Stimulated activated CD8-positive, alpha-beta memory T cell treated with anti-CD3 and anti-CD28 coated beads, Interleukin-15, amount 100 ng/mL, for 1 hour (primary cell): ENCODE measurements around the gene MSH5.
A peak's percentile ranks its signal among the peaks of the same experiment; 100 is the strongest.

Source experiments
- DNase-seq: peaks from one replicate; pipeline ENCODE4 v3.0.0-alpha.2; 2020; ENCODE audit warnings: low read depth

Gene MSH5

GRCh38 chr6:31729979-31730630 is 9.7 kb upstream of the MSH5 start:
- no peak for DNase-seq

DNA sequence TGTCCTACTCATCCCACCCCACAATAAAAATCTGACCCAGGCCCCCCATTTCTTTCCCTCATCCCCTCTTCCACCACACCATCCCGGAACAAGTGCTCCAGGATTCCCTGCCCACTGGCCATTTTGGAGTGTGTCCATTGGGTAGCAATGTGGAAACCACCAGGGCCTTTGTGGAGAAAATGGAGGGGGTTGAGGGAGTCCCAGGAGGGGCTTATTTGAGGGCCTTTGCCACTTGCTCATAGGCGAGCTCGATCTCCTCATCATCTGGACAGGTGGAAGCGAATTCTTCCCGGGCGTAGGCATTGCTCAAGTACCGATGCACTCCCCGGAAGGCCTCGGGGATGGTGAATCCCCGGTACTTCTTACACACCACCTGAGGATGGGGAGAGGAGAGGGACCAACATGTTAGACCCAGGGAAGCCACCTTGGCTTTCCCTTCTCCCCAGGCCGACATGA is 9.1 kb upstream of the MSH5 start:
- no peak for DNase-seq

DNA sequence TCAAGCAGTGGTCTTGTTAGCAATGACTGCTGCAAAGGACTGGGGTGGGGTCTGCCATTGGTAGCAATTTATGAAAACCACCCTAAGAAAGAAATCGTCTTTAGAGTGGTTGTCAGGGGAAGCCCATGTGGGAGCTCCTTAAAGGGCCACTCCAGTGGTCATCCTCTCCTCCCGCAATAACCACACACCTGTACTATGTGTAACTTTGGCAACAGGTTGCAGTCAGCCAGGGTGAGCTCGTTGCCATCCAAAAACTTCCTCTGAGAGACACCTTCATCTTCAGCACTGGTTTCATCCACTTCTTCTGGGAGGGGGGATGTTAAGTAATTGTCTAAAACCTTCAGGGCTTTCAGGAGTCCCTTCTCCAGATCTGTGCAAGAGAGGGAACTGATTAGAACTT is 7.8 kb upstream of the MSH5 start:
- DNase-seq: no peak

GRCh38 chr6:31733734-31734133 is 6.1 kb upstream of the MSH5 start:
- DNase-seq: no peak

DNA sequence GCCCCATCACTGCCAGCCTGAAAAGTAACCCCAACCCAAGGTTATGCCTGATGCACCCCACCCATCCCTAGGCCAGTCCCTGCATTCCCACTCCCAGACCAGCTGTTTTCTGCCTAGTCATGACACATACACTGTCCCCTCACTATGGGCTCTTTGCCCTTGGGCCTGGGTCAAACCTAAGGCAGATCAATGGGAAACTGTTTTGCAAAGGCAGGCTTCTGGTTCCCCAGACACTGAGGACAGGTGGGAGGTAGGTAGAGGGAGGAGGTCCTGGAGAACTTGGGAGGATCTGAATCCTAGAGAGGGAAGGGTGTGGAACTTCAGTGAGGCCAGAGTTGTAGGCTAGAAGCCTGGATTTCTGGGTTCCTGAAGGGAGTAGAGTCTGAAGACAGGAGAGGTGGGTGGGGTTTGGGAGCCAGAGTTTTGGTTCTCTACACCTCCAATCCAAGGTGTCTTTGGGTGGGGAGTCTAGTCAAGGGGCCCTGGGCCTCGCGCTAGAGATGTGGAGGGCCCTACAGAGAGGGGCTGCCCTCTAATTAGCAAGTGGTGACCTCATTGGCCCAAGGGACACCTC is 5.5 kb upstream of the MSH5 start:
- no peak for DNase-seq

- DNase-seq: no peak
Measured at GRCh38 chr6:31734821-31735406, 4.9 kb upstream of the MSH5 start.

GRCh38 chr6:31736021-31736767 is 3.6 kb upstream of the MSH5 start, which contains the start of gene CLIC1:
CLIC1 (minus strand) TSS chr6:31736530; CDS start chr6:31736300, 230 bp downstream.
- peak; percentile 54 for DNase-seq

- no peak for DNase-seq
Measured at GRCh38 chr6:31736768-31737314, 3.0 kb upstream of the MSH5 start.

DNA sequence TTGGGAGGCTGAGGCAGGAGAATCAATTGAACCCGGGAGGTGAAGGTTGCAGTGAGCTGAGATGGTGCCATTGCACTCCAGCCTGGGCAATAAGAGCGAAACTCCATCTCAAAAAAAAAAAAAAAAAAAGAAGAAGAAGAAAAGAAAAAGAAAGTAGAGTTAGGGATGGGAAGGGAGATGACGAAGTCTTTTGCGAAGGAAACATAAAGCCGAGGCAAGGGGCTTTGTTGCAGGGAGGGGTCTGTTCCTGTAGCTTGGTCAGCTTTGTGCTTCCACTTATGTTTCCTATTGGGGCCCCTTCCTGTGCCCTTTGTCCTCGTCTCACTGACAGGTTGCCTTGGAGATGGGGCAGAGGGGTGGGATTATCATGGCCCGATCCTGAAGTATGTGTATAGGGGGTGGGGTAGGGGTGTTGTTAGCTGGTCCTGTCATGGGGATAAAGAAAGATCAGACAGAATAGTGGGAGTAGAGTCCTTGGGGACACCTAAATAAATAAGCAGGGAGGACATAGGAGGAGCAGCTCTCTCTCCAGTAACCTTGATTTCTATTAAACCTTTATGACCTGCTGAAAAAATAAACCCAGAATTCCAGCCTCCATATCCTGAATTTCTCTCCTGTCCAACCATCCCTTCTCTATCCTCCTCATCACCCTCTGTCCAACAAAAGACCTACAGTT is 2.4 kb upstream of the MSH5 start:
- DNase-seq: no peak

DNA sequence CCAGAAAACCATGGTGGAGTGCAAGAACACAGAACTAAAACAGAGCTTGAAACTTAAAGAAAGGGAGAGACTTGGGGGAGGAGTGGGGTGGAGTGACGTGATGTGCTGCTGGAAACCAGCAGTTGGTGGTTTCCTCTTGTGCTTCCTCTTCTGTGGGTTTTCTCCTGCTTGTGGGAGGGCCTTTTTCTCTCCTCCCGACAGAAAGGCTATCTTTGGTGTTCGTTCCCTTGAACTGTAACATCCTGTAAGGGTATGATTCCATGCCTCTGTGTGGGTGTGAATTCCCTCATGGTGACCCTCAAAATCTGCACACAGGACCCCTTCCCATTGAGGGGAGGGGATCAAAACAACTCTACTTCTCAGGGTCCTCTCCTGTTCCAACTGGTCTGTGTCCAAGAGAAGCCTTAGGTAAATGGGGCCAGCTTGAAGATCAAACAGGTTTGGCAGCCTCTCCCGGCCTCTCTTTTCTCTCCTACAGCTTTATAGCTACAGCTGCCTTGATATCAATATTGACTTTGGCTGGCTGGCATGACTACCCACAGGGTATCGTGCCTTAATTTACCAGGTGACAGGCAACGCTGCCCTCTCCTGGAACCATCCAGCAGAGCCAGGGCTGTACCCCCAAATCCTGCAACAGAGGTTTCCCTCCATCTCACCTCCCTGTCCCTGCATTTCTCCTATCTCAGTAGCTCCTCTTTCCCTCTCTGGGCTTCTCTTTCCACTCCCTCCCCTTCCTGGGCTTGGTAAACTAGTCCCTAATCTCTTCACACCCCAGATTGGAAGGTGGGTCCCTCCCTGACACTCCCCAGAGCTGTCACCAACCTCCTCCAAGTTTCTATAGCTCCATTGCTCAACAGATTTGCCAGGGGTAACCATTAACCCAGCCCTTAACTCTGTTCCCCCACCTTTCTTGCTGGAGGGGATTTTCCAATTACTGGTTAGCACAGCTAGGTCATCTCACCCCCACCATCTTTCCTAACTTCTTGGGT is 1.5 kb upstream of the MSH5 start:
- DNase-seq: no peak

GRCh38 chr6:31740397-31741223 is 805 bp downstream of the MSH5 start:
- no peak for DNase-seq

DNA sequence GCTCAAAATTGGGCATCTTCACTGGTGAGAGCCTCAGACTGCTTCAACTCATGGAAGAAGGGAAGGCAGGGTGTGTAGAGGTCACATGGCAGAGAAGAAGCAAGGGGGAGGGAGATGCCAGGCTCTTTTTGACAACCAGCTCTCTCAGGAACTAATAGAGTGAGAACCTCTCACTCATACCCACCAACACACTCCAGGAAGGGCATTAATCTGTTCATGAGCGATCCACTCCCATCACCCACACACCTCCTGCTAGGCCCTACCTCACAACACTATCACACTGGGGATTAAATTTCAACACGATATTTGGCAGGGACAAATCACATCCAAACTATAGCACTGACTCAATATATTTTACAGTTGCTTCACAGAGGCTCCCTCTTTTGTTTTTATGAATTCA is 2.0 kb downstream of the MSH5 start:
- no peak for DNase-seq

DNA sequence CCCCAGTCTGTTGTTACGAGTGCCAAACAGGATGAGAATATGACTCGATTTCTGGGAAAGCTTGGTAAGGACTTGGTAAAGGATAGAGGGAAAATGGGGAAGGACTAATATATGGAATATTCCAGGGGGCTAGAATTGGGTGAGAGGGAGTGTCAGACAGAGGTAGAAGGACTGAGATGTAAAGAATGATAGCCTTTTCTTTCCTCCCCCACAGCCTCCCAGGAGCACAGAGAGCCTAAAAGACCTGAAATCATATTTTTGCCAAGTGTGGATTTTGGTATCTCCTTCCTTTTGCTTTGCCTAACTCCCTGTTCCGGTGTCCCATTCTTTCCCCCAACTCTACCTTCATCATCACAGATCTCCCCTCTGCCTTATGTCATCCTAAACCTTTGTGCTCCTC is 3.1 kb downstream of the MSH5 start:
- DNase-seq: no peak

DNA sequence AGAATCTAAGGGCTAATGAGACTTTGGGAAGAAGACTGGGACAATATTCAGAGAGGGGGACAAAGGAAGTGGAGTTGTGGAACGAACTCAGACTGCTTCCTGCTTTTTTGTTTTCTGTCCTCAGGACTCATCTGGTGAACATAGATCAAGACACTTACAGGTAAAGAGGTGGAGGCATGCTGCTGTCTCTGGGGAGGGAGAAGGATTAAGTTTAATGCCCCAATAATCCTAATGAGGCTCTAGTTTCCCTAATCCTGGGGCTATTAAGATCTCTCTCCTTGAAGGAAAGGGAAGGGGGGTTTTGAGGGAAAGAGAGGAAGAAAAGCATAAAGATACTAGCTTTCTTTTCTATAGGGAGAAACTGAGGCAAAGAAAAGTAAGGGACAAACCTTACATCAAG is 4.6 kb downstream of the MSH5 start:
- DNase-seq: no peak

DNA sequence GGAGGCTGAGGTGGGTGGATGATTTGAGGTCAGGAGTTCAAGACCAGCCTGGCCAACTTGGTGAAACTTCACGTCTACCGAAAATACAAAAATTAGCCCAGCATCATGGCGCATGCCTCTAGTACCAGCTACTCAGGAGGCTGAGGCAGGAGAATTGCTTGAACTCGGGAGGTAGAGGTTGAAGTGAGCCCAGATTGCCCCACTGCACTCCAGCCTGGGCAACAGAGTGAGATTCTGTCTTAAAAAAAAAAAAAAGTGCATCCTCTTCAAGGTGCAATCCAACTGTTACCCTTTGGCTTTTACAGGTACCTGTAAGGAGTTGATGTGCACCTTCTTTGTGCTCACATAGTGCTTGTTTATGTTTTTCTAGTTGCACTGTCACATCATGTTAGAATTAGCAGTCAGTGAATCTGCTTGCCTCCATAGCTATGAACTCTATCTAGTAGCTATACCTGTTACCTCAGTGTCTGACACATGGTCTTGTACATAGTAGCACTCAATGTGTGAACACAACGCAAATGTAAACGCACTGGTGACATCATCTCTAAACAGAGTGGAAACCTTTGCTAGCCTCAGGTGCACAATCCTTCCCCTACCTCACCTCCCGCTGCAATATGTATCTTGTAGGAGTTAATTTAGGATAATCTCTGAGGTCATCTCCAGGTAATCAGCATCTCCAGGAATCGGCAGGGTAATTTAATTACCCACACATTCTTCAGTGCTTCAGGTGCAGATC is 9.7 kb downstream of the MSH5 start:
- DNase-seq: no peak

DNA sequence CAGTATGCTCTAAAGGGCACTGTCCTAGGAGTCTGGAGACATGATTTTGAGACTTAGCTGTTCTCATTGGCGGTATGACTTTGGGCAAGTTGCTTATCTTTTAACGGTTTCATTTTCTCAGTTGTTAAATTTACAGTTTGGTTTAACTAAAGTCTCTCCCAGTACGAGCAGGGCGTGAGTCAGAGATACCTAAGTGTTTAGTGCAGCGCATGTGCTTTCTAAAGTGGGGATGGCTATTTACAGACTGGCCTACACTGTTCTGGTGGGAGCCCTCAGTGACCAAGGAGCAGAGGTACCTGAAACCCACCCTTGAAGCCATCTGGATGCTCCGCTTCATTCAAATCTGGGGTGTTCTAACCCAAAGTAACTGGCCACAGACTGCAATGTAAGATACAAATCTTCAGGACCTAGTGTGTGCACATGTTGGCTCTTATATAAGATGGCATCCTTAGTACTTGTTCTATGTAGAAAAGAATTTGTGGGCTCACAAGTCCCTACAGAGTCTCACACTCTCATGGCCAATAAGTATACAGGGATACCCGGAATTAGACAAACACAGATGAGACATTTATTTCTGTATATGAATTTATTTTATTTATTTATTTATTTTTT is 10.7 kb downstream of the MSH5 start:
- no peak for DNase-seq

- DNase-seq: no peak
Measured at GRCh38 chr6:31752739-31753319, 13.0 kb downstream of the MSH5 start.

- DNase-seq: no peak
Measured at GRCh38 chr6:31758281-31758680, 18.5 kb downstream of the MSH5 start.
